Endothelial cell of umbilical vein (primary cell): ENCODE measurements around the gene TROAP. TPM values are rescaled to one million over a fixed set of nuclear protein-coding genes. Genes with fewer than 3 reads are reported as not detected.
A peak's percentile ranks its signal among the peaks of the same experiment; 100 is the strongest.
"Not testable (repeated sequence)": the region's sequence is repeated elsewhere in the genome, so short reads cannot be mapped to it uniquely, and the experiment has no call there.

ENCODE experiments used
- BruUV-seq: library from RNA; stranded (reverse); fragments of 400-500 nt; replicated peaks from 2 replicates; lab custom pipeline; 2021; lab: Mats Ljungman, UMichigan
- CTCF ChIA-PET: fragments of 300-600, 350-600 bp; sonication (Branson Sonifier 250); formaldehyde crosslinking; loops from one replicate; lab custom pipeline; 2021; ENCODE audit warnings: antibody characterized with exemption, inconsistent platforms; lab: Charles Lee
- POLR2A ChIA-PET: fragments of 300-600, 350-600 bp; sonication (Branson Sonifier 250); formaldehyde crosslinking; loops from one replicate; lab custom pipeline; 2021; ENCODE audit warnings: antibody characterized with exemption, inconsistent platforms; lab: Charles Lee
- DNase-seq: peaks from one replicate; pipeline ENCODE4 v3.0.0-alpha.2; 2011; ENCODE audit warnings: low read depth, low spot score
- FAIRE-seq: peaks from 2 replicates; lab custom pipeline; 2011; peaks lifted over from hg19 to GRCh38; lab: Jason Lieb, UNC
- H2AFZ ChIP-seq: 2 replicates; pipeline ENCODE4 v1.6.0; 2012; ENCODE audit warnings: low read depth, low read length, control low read depth, inconsistent platforms
- H3K27ac ChIP-seq: 2 replicates; pipeline ENCODE4 v1.5.1; 2011; ENCODE audit warnings: low read depth, mild to moderate bottlenecking, control low read depth, low read length, moderate library complexity; ENCODE audit not compliant: insufficient read depth
- H3K27me3 ChIP-seq, 2 experiments: 2 replicates each; pipeline versions ENCODE4 v1.6.0 to v1.6.1; 2011; ENCODE audit warnings: low read length in 2 of 2, mixed read lengths in 1 of 2; ENCODE audit not compliant: control insufficient read depth in 2 of 2, insufficient read depth in 2 of 2
- H3K36me3 ChIP-seq, 2 experiments: 2 replicates in 1 of 2; 3 replicates in 1 of 2; pipeline ENCODE4 v1.5.1; 2011; ENCODE audit warnings: low read length in 2 of 2, mild to moderate bottlenecking in 1 of 2, moderate library complexity in 1 of 2; ENCODE audit not compliant: control insufficient read depth in 2 of 2, insufficient read depth in 2 of 2; ENCODE audit errors: extremely low read depth in 1 of 2
- H3K4me1 ChIP-seq: 3 replicates; pipeline ENCODE4 v1.5.1; 2011; ENCODE audit warnings: mild to moderate bottlenecking, low read length; ENCODE audit not compliant: control insufficient read depth, insufficient read depth; ENCODE audit errors: extremely low read depth
- H3K4me2 ChIP-seq: 2 replicates; pipeline ENCODE4 v1.6.1; 2011; ENCODE audit warnings: low read length, control low read depth, mixed read lengths; ENCODE audit not compliant: insufficient read depth
- H3K4me3 ChIP-seq, 3 experiments: fragments of 200-600 bp in 1 of 3; sonication (generic), shearing (Covaris generic) in 1 of 3; replicated peaks in 1 of 3; 2 replicates each; pipeline ENCODE4 v1.5.1; 2011 to 2016; ENCODE audit warnings: control low read depth in 3 of 3, low read length in 3 of 3, mild to moderate bottlenecking in 2 of 3, inconsistent platforms in 1 of 3, low read depth in 1 of 3, moderate library complexity in 1 of 3; ENCODE audit not compliant: insufficient read depth in 1 of 3
- H3K79me2 ChIP-seq: 2 replicates; pipeline ENCODE4 v1.6.0; 2012; ENCODE audit warnings: low read length, inconsistent platforms; ENCODE audit not compliant: control insufficient read depth, insufficient read depth
- H3K9ac ChIP-seq: replicated peaks from 2 replicates; pipeline ENCODE3; 2011; ENCODE audit warnings: low read length, control low read depth; ENCODE audit not compliant: insufficient read depth; ENCODE audit errors: extremely low read depth
- H3K9me1 ChIP-seq: replicated peaks from 3 replicates; pipeline ENCODE4 v1.6.0; 2011; ENCODE audit warnings: mild to moderate bottlenecking, low read length; ENCODE audit not compliant: control insufficient read depth, insufficient read depth; ENCODE audit errors: extremely low read depth
- H3K9me3 ChIP-seq: replicated peaks from 2 replicates; pipeline ENCODE4 v1.5.1; 2012; ENCODE audit warnings: low read length, inconsistent platforms; ENCODE audit not compliant: control insufficient read depth, insufficient read depth
- H4K20me1 ChIP-seq: replicated peaks from 2 replicates; pipeline ENCODE3; 2011; ENCODE audit warnings: mild to moderate bottlenecking, low read length; ENCODE audit not compliant: control insufficient read depth, insufficient read depth; ENCODE audit errors: extremely low read depth
- CTCF ChIP-seq, 2 donors: IDR thresholded peaks; 1 replicate in 1 of 2; 2 replicates in 1 of 2; pipeline ENCODE4 v1.5.1; 2011; ENCODE audit warnings: low read length in 2 of 2, mild to moderate bottlenecking in 2 of 2, moderate library complexity in 2 of 2, control low read depth in 1 of 2, inconsistent platforms in 1 of 2, low read depth in 1 of 2; ENCODE audit not compliant: insufficient read depth in 1 of 2; ENCODE audit errors: extremely low read depth in 1 of 2
- FOS ChIP-seq: IDR thresholded peaks from 2 replicates; pipeline ENCODE4 v1.6.1; 2011; ENCODE audit warnings: mild to moderate bottlenecking, low read length, moderate library complexity, borderline replicate concordance; ENCODE audit not compliant: insufficient read depth
- MYC ChIP-seq: IDR thresholded peaks from one replicate; pipeline ENCODE4 v1.6.1; 2011; ENCODE audit warnings: mild to moderate bottlenecking, low read depth, low read length
- dilution Hi-C: fragments of 300-500 bp; cut with MboI; formaldehyde crosslinking; loops from one replicate; pipeline ENCODE4 v1.15.0; 2019; ENCODE audit warnings: low sequenced_read_pairs; ENCODE audit not compliant: extremely low pct_ligation_motif_present
- intact Hi-C: fragments of 100-400 bp; cut with micrococcal nuclease; formaldehyde crosslinking; loops from one replicate; pipeline ENCODE4 v1.10.0; 2022
- polyA plus RNA-seq, 4 experiments: library from polyadenylated mRNA; depleted of rRNA in 3 of 4; stranded (reverse) in 3 of 4; unstranded in 1 of 4; fragments of >200 nt; gene quantifications; 2 replicates each; pipeline versions ENCODE4 v1.2.1 to v1.2.3, GENCODE V29; 2011 to 2012; ENCODE audit warnings: missing spikeins in 1 of 4
- total RNA-seq: library from RNA; stranded (reverse); gene quantifications from 2 replicates; pipeline ENCODE4 v1.2.3, GENCODE V29; 2021

TROAP gene
- total and polyA plus RNA-seq, 2 donors (not counting 3 experiments of a cell fraction or from before 2014, with no cell fraction given), result 31.7 to 68.6 TPM

DNA sequence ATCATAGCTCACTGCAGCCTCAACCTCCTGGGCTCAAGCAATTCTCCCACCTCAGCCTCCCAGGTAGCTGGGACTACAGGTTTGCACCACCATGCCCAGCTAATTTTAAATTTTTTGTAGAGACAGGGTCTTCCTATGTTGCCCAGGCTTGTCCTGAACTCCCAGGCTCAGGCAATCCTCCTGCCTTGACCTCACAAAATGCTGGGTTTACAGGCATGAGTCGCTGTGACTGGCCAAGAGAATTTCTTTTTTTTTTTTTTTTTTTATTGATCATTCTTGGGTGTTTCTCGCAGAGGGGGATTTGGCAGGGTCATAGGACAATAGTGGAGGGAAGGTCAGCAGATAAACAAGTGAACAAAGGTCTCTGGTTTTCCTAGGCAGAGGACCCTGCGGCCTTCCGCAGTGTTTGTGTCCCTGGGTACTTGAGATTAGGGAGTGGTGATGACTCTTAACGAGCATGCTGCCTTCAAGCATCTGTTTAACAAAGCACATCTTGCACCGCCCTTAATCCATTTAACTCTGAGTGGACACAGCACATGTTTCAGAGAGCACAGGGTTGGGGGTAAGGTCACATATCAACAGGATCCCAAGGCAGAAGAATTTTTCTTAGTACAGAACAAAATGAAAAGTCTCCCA, 40.2 kb upstream of the TROAP start:
- FAIRE-seq, H3K9me1 ChIP-seq, H3K9ac ChIP-seq, H3K4me3 ChIP-seq, H3K36me3 ChIP-seq, dilution Hi-C loops, H2AFZ ChIP-seq, H3K79me2 ChIP-seq, BruUV-seq, H4K20me1 ChIP-seq, DNase-seq, H3K27me3 ChIP-seq, H3K9me3 ChIP-seq, POLR2A ChIA-PET, H3K27ac ChIP-seq, H3K4me2 ChIP-seq, H3K4me1 ChIP-seq: not testable (repeated sequence)
- CTCF ChIA-PET, result interaction anchor here (1.4 to 2.8 kb wide), 2 partner anchors 49 to 75 kb away, joined by 3 to 15 read pairs; no protein-coding TSS in a partner anchor
- intact Hi-C loops, result loop anchor here (10.0 kb wide), 1 partner anchor 232 kb away; no protein-coding TSS in a partner anchor

GRCh38 chr12:49283541-49284429, 39.3 kb upstream of the TROAP start:
- POLR2A ChIA-PET, result no interaction called here
- no peak overlapping the region for H3K27ac ChIP-seq
- intact Hi-C loops, result loop anchor here (10.0 kb wide), 1 partner anchor 231 kb away; no protein-coding TSS in a partner anchor

More at GRCh38 chr12:49283541-49284429, 39.3 kb upstream of the TROAP start:
- Histone ChIP-seq H3K79me2 (no peaks in the 10 kb centered on the region), H4K20me1 (no peaks in the 10 kb centered on the region), H3K4me2 (no peak overlapping the region), H2AFZ (no peak overlapping the region), H3K27me3 (peaks cover 4 to 9% of the 10 kb centered on the region in 2 experiments), H3K9ac (no peak overlapping the region), H3K4me1 (no peaks in the 10 kb centered on the region), H3K36me3 (no peaks in the 10 kb centered on the region), H3K4me3 (no peak overlapping the region), H3K9me1 (no peaks in the 10 kb centered on the region), H3K9me3 (no peaks in the 10 kb centered on the region)
- FAIRE-seq, result no peak
- no TSS peak for BruUV-seq
- no peak for DNase-seq
- dilution Hi-C loops, result no loop called here
- TF ChIP-seq FOS (no peak), MYC (no peak), CTCF (IDR thresholded peaks at IDR 0.05; ENCODE audit: extremely low read depth in 1 of 2, insufficient read depth in 1 of 2, low read depth in 1 of 2, low read length in 2 of 2) (peak in 1 of 2 donors; percentile 6)
- CTCF ChIA-PET, result interaction anchor here (0.6 to 12.9 kb wide), 7 partner anchors 11 to 220 kb away, joined by 3 to 162 read pairs (median 4); partner anchors contain the start of genes DNAJC22 and PRPH
